ENCODE measurements around the gene RGS6. TPM values are rescaled to one million over a fixed set of nuclear protein-coding genes. Genes with fewer than 3 reads are reported as not detected.
A peak's percentile ranks its signal among the peaks of the same experiment; 100 is the strongest.

Gene RGS6
- total RNA-seq, 1 donor from 2014 or later = not detected

GRCh38 chr14:72523424-72524294, 591.4 kb downstream of the RGS6 start:
- no peaks in the 10 kb centered on the region for H3K27me3 Mint-ChIP-seq
- intact Hi-C loops (cut with micrococcal nuclease) = no loop called here
- TF ChIP-seq CTCF (IDR thresholded peaks at IDR 0.05) = no peak
- DNase-seq (no peak), ATAC-seq (ENCODE audit: low read depth) (no peak)
- peaks cover 92% of the 10 kb centered on the region for H3K4me1 Mint-ChIP-seq
- ChIA-PET CTCF (interaction anchor here (1.5 kb wide), 1 partner anchor 381 kb away, joined by 5 read pairs; no protein-coding TSS in a partner anchor), POLR2A (no interaction called here)
- H3K9me3 Mint-ChIP-seq = peaks cover 5% of the 10 kb centered on the region
- H3K4me3 Mint-ChIP-seq = no peak overlapping the region
- peaks cover 4% of the 10 kb centered on the region for H3K36me3 Mint-ChIP-seq (ENCODE audit: low read depth)
- H3K27ac Mint-ChIP-seq = peak overlapping the region; percentile 22

GRCh38 chr14:72524295-72524629, 592.0 kb downstream of the RGS6 start:
- no peak for TF ChIP-seq CTCF (IDR thresholded peaks at IDR 0.05)
- H3K36me3 Mint-ChIP-seq (ENCODE audit: low read depth) = peaks cover 4% of the 10 kb centered on the region
- H3K27me3 Mint-ChIP-seq = no peaks in the 10 kb centered on the region
- no peak for DNase-seq
- CTCF ChIA-PET = interaction anchor here (1.5 kb wide), 1 partner anchor 381 kb away, joined by 5 read pairs; no protein-coding TSS in a partner anchor
- no peak for ATAC-seq (ENCODE audit: low read depth)
- H3K27ac Mint-ChIP-seq = no peak overlapping the region
- no peak overlapping the region for H3K4me3 Mint-ChIP-seq
- POLR2A ChIA-PET = no interaction called here
- intact Hi-C loops (cut with micrococcal nuclease) = no loop called here
- peaks cover 92% of the 10 kb centered on the region for H3K4me1 Mint-ChIP-seq
- peaks cover 5% of the 10 kb centered on the region for H3K9me3 Mint-ChIP-seq

- ChIA-PET POLR2A (no interaction called here), CTCF (interaction anchor here (2.0 kb wide), 1 partner anchor 8 kb away, joined by 6 read pairs; no protein-coding TSS in a partner anchor)
- Mint-ChIP-seq H3K27me3 (no peaks in the 10 kb centered on the region), H3K9me3 (peaks cover 5% of the 10 kb centered on the region), H3K36me3 (ENCODE audit: low read depth) (peaks cover 4% of the 10 kb centered on the region), H3K4me3 (no peak overlapping the region), H3K4me1 (peaks cover 87% of the 10 kb centered on the region), H3K27ac (no peak overlapping the region)
- ATAC-seq (ENCODE audit: low read depth) = no peak
- no peak for DNase-seq
- TF ChIP-seq CTCF (IDR thresholded peaks at IDR 0.05) = no peak
- intact Hi-C loops (cut with micrococcal nuclease) = no loop called here
Measured at GRCh38 chr14:72525087-72525915, 593.1 kb downstream of the RGS6 start.

- no peak for ATAC-seq (ENCODE audit: low read depth)
- TF ChIP-seq CTCF (IDR thresholded peaks at IDR 0.05) = no peak
- H3K9me3 Mint-ChIP-seq = peaks cover 5% of the 10 kb centered on the region
- intact Hi-C loops (cut with micrococcal nuclease) = no loop called here
- H3K4me3 Mint-ChIP-seq = no peak overlapping the region
- peaks cover 81% of the 10 kb centered on the region for H3K4me1 Mint-ChIP-seq
- POLR2A ChIA-PET = no interaction called here
- no peaks in the 10 kb centered on the region for H3K27me3 Mint-ChIP-seq
- DNase-seq = no peak
- peaks cover 4% of the 10 kb centered on the region for H3K36me3 Mint-ChIP-seq (ENCODE audit: low read depth)
- CTCF ChIA-PET = interaction anchor here (2.0 to 2.4 kb wide), 2 partner anchors 10 to 377 kb away, joined by 6 to 8 read pairs; no protein-coding TSS in a partner anchor
- no peak overlapping the region for H3K27ac Mint-ChIP-seq
Measured at GRCh38 chr14:72527591-72527990, 595.4 kb downstream of the RGS6 start.
